ENCODE measurements around the gene TAOK2.

The TAOK2 gene

DNA sequence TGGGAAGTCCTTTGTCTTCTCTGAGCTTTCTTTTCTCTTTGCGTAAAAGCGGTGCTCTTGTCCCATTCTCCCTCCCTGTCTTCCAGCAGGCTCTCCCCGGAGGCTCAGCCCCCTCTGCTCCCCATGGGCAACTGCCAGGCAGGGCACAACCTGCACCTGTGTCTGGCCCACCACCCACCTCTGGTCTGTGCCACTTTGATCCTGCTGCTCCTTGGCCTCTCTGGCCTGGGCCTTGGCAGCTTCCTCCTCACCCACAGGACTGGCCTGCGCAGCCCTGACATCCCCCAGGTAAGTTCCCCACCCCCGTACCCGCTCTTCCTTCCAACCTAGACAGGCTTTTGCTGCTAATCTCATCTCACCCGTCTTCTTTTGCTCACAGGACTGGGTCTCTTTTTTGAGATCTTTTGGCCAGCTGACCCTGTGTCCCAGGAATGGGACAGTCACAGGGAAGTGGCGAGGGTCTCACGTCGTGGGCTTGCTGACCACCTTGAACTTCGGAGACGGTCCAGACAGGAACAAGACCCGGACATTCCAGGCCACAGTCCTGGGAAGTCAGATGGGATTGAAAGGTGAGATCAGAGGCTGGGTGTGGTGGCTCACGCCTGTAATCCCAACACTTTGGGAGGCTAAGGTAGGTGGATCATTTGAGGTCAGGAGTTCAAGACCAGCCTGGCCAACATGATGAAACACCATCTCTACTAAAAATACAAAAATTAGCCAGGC, 10.5 kb upstream of the TAOK2 start:
- no peak for DNase-seq

DNA sequence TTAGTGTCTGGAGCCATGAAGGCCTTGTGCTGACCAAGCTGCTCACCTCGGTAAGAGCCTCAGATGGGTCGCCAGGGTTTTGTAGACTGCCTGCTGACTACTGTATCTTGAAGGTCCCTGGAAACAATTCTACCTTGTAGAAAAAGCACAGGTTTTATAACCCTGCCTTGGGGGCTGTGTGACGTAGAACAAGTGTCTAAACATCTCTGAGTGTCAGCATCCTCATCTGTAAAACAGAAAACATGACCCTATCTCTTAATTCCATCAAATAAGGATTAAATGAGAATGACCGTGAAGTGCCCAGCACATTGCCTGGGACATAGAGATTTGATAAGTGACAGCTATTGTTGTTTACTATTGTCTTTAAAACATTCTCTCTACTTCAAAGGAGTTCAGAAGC, 5.5 kb upstream of the TAOK2 start:
- no peak for DNase-seq

DNA sequence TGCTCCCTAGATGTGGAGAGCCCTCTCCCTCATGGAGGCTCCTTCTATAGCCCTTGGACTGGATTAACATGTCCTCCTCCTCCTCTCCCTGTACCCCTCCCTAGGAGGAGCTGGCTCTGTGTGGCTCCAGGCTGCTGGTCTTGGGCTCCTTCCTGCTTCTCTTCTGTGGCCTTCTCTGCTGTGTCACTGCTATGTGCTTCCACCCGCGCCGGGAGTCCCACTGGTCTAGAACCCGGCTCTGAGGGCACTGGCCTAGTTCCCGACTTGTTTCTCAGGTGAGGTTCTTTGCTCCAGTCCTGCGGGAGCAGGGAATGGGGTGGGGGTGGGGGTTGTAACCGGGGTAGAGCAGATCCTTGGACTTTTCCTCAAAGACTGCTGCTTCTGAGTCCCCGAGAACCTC, 2.4 kb upstream of the TAOK2 start:
- DNase-seq = no peak

DNA sequence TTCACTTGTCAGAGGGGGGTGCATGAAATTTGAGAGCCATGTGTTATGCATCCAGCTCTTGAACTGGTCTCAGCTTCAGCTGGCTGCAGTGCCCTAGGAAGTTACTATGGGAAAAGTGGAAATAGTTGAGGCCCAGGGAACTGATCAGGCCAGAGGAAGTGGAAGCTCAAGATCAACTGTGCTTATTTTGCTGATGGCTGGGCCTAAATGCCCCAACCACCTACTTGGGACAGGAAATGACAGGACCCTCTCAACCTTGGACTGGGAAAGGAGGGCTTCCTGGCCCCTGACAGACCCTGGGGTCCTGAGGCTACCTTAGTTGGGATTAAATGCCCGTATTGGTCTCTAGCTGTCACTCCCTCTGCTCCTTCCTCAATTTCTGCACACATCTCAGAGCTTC, 1.2 kb upstream of the TAOK2 start:
- no peak for DNase-seq

DNA sequence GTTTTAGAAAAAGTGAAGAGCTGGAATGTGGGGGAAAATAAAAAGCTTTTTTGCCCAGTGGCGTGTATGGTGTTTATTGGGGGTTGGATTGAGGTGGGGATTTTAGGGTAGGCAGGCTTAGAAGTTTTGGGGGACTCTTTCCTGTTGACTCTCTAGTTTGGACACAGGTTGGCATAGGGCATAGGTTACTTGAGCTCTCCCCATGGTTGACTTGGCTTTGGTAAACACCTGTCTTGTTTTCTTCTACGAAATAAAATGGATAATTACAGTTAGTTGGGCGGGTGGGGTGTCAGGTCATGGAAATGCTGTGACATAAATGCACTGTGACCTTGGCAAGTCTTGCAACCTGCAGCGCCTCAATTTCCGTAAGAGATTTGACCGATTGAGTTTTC, 680 bp upstream of the TAOK2 start:
- DNase-seq = no peak

DNA sequence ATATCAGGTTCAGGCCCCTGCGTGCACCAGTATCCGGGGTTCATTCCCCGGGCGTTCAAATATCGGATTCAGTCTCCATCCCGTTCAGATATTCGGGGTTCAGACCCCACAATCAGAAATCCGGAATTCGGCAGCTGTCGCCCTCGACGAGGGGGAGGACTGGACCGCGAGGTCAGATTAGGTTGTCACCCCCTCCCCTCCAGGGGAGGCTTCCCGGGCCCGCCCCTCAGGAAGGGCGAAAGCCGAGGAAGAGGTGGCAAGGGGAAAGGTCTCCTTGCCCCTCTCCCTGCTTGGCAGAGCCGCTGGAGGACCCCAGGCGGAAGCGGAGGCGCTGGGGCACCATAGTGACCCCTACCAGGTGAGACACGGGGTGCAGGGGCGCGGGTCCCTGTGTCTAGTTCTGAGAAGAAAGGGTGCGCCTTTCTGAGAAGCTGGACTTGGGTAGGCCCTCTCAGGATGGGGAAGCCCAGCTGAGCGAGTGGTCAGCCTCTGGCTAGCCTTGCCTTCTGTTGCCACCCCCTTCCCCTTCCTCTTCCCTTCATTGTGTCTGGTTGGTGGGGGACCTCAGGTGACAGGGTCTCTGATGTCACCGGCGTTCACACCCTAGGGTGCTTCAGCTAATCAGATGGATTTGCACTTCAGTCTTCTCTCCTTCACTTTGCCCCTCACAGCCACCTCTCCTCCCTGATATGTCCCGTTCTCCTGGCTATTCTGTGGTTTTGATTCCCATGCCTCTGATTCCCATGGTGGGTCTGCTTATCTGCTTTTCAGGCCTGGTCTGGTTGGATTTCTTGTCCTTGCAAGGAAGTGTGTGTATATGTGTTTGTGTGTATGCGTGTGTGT, 844 bp downstream of the TAOK2 start:
- DNase-seq = no peak

DNA sequence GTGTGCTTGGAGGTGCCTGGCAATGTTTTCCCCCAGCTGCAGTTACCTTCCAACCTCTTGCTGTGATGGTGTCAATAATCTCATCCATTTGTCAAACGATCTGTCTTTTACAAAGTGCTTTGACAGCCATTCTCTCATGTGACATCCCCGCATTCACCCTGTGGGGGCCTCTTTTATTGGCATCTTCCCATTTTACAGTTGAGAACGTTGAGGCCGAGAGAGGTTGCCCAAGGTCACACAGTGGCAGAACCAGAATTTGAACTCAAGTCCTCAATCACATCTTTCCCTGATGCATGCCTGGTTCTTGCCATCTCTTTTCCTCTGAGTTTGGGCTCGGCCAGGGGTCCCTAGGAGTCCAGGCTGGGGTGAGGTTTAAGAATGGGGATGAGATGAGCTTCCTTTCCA, 1.5 kb downstream of the TAOK2 start:
- no peak for DNase-seq

DNA sequence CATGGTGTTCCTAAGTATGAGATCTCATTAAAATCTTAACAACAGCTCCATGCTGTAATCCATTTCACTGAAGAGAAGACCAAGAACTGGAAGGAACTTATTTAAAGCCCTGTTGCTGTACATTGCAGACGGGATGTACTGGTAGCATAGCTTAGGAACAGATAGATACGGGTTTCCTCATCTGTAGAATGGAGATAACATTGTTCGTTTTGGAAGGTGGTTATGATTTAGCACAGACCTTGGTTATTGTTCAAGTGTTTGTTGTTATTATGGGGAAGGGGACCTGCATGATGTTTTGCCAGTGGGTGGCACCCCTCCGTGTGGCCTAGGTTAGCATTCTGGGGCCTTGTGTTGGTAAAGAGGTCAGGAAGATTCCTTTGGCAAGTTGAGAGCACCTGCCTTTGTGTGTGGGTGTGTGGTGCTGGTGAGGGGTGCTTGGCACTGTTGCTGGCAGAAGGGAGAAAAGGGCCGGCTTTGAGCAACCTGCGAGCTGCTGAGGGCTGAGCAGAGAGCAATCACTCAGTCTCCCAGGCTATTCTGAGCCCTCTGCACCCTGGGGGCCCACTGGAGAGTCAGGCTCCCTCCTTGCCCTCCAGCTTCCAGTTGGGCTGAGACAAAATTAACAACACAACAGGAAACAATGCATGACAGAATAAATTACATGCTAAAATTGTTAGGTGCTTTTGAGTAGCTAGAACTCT, 2.3 kb downstream of the TAOK2 start:
- DNase-seq = no peak

DNA sequence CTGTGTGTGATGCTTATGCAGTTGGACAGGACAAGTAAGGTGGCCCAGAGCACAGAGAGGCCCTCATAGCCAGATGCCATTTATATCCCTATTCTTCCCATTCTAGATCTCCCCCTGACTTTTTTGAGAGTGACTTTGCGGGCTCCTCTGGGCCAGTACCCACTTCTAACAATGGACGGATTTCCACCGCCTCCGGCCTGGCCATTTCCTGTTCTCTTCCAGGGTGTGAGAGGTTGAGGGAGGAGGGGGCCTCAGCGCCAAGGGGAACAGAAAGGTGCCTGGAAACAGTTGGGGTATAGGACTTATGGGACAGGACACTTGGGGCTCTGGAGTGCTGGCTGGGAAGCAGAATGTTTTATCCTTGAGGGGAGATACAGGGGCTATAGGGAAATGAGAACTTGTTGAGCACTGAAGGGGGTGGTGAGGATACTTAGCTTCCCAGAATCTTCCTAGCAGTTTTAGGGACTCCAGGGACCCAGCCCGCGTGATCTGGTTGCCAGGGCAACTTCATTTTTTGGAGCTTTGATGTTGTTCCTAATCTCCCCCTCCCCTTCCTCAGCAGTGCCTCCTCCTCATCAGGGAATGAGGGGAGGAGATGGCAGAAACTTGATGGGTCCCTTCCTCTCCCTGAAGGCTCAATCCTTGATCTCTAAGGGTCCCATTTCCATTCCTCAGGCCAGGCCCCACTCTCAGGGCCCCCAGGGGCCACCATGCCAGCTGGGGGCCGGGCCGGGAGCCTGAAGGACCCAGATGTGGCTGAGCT, 3.6 kb downstream of the TAOK2 start:
- no peak for DNase-seq

DNA sequence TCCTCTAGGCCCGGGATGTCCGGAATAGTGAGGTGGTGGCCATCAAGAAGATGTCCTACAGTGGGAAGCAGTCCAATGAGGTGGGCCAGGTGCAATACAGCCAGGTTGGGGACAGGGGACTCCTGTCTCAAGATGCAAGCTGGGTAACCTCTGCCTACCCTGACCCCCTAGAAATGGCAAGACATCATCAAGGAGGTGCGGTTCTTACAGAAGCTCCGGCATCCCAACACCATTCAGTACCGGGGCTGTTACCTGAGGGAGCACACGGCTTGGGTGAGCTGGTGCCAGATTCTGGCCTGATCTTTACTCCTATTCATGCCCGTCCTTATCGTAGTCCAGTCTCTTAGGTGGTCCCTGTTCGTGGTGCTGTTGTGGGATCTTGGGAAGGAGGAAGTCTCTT, 4.4 kb downstream of the TAOK2 start:
- no peak for DNase-seq

DNA sequence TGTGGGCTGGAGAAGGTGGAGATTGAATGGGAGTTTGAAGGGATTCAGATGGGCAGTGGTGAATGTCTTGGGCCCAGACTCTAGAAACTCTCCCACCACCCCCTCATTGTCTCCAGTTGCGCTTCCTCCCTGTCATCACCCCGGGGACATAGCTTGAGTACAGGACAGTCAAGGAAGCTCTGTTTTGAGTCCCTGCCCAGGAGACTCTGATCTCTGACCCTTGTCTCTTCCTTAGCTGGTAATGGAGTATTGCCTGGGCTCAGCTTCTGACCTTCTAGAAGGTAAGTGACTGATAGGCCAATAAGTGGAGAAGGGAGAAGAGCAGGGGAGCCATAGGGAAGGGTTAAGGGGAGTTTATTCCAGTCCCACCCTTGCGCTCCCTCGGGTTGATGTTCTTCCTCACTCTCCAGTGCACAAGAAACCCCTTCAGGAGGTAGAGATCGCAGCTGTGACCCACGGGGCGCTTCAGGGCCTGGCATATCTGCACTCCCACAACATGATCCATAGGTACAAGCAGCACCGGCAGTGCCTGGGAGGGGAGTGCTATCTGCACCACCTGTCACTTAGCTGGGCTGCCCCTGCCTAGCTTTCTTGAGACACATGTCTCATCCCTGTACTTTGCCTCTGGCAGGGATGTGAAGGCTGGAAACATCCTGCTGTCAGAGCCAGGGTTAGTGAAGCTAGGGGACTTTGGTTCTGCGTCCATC, 5.0 kb downstream of the TAOK2 start:
- no peak for DNase-seq

DNA sequence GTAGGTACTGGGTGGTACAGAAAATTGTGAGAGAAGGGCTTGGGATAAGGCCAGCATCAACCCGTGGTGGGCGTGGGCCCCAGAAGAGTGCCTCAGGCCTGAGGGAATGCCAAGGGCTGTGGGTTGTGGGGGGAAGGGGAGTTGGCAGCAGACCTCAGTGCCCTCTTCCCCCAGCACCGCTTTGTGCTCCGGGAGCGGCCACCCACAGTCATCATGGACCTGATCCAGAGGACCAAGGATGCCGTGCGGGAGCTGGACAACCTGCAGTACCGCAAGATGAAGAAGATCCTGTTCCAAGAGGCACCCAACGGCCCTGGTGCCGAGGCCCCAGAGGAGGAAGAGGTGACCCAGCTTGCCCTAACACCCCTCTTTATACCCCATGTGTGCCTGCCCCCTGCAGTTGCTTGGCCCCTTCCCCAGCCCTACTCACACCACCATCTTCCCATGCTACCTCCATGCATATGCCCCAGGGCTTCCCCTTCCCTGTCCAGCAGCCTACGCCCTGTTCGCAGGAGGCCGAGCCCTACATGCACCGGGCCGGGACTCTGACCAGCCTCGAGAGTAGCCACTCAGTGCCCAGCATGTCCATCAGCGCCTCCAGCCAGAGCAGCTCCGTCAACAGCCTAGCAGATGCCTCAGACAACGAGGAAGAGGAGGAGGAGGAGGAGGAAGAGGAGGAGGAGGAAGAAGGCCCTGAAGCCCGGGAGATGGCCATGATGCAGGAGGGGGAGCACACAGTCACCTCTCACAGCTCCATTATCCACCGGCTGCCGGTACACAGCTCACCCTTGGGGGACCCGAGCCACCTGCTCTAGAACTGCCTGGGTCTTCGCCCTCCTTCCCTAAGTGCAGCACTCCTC, 9.1 kb downstream of the TAOK2 start:
- DNase-seq = no peak

DNA sequence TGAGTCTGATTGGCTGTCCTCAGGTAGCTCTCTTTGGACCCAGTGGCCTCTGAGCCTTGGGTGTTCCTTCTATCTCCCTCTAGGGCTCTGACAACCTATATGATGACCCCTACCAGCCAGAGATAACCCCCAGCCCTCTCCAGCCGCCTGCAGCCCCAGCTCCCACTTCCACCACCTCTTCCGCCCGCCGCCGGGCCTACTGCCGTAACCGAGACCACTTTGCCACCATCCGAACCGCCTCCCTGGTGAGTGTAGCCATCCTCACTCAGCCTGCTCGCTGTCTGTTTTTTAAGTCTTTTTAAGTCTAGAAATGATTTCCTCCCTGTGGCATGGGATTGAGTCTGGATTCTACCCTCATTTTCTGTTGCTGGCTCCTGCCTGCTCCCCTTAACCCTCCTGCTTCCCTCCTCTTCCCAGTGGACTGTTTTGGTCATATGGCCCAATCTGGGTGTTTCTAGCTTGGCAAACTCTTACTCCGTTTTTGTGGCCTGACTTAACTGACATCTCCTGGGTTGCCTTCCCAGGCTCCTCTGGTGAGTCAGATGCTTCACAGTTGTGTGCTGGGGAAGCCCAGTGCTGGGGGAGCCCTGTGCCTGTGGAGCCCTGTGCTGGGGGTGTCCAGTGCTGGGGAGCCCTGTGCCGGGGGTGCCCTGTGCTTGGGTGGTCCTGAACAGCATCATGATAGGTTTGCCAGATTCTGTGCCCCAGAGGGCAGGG, 9.9 kb downstream of the TAOK2 start:
- no peak for DNase-seq

DNA sequence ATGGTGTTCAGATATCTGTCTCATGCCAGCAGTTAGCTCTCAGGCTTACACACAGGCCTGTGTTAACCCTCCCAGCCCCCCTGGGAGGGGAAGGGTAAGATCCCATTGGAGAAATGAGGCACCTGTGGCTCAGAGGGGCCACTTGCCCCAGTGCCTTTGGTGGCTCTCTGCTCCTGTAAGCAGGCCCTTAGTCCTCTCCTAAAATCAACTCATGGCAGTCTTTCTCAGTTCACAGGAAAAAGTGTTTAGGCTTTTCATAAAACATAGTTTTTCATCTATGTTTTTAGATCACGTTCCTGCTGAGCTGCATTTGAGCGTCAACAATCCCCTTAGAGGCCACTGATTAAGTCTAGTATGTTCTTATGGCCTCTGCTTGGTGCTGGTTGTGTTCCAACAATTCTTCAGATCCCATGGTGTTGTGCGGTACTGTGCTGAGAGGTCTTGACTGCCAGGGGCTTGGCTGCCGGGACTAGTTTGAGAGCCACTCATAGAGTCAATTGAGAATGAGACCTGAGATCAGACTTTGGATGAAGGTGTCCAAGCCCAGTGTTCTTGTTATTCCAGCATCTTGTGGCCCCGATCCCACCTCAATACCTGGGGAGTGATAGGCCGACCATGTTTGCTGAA, 10.6 kb downstream of the TAOK2 start:
- no peak for DNase-seq

DNA sequence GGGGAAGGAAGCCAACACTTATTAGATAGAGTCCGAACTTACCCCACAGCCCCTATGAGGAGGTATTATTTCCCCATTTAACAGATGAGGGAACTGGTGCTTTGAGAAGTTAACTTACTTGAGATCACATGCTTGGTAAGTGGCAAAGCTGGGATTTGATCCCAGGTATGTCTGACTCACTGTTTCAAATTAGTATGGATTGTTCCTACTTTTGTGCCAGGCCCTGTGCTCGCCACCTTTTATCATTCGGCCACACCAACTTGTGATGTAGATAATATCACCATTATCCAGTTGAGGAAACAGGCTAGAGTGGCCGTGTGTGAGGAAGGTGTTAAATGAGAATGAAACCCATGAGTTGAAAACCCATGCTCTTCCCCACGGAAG, 11.1 kb downstream of the TAOK2 start:
- DNase-seq = no peak

DNA sequence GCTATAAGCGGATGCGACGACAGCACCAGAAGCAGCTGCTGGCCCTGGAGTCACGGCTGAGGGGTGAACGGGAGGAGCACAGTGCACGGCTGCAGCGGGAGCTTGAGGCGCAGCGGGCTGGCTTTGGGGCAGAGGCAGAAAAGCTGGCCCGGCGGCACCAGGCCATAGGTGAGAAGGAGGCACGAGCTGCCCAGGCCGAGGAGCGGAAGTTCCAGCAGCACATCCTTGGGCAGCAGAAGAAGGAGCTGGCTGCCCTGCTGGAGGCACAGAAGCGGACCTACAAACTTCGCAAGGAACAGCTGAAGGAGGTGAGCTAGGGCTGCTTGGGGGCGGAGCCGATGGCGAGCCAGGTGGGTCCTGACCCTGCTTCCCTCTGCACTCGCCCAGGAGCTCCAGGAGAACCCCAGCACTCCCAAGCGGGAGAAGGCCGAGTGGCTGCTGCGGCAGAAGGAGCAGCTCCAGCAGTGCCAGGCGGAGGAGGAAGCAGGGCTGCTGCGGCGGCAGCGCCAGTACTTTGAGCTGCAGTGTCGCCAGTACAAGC, 11.7 kb downstream of the TAOK2 start:
- DNase-seq = no peak

DNA sequence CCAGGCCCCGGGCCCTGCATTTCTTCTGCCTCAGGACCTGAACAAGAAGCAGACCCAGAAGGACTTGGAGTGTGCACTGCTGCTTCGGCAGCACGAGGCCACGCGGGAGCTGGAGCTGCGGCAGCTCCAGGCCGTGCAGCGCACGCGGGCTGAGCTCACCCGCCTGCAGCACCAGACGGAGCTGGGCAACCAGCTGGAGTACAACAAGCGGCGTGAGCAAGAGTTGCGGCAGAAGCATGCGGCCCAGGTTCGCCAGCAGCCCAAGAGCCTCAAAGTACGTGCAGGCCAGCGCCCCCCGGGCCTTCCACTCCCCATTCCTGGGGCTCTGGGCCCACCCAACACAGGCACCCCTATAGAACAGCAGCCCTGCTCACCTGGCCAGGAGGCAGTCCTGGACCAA, 12.6 kb downstream of the TAOK2 start:
- DNase-seq = no peak

DNA sequence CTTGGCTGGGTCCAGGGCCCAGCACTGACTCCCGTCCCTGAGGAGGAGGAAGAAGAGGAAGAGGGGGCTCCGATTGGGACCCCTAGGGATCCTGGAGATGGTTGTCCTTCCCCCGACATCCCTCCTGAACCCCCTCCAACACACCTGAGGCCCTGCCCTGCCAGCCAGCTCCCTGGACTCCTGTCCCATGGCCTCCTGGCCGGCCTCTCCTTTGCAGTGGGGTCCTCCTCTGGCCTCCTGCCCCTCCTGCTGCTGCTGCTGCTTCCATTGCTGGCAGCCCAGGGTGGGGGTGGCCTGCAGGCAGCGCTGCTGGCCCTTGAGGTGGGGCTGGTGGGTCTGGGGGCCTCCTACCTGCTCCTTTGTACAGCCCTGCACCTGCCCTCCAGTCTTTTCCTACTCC, 13.3 kb downstream of the TAOK2 start:
- DNase-seq = no peak

DNA sequence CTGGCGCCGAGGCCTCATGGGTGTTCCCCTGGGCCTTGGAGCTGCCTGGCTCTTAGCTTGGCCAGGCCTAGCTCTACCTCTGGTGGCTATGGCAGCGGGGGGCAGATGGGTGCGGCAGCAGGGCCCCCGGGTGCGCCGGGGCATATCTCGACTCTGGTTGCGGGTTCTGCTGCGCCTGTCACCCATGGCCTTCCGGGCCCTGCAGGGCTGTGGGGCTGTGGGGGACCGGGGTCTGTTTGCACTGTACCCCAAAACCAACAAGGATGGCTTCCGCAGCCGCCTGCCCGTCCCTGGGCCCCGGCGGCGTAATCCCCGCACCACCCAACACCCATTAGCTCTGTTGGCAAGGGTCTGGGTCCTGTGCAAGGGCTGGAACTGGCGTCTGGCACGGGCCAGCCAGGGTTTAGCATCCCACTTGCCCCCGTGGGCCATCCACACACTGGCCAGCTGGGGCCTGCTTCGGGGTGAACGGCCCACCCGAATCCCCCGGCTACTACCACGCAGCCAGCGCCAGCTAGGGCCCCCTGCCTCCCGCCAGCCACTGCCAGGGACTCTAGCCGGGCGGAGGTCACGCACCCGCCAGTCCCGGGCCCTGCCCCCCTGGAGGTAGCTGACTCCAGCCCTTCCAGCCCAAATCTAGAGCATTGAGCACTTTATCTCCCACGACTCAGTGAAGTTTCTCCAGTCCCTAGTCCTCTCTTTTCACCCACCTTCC, 13.9 kb downstream of the TAOK2 start:
- DNase-seq = no peak

All from activated naive CD4-positive, alpha-beta T cell treated with anti-CD3 and anti-CD28 coated beads, Interleukin-2, amount 50 U/mL, for 16 hours (primary cell).